Measurements from ENCODE around the gene MCF2L.

DNA sequence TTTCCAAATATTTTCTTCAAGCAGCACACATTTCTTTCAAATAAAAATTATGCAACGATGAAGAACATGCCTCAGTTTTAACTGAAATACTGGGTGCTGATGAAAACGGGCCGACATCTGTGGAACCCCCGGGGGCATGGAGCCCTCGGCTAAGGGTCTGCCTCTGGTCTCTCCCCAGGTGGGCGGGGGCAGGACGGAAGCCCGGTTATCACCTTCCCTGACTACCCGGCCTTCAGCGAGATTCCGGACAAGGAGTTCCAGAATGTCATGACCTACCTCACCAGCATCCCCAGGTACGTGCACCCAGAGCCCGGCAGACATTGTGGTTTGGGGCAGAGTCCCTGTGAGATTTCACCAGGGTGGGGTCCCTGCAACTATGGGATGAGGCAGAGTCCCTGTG lies 55.5 kb downstream of the MCF2L start:
- TF ChIP-seq, protein P1, sequence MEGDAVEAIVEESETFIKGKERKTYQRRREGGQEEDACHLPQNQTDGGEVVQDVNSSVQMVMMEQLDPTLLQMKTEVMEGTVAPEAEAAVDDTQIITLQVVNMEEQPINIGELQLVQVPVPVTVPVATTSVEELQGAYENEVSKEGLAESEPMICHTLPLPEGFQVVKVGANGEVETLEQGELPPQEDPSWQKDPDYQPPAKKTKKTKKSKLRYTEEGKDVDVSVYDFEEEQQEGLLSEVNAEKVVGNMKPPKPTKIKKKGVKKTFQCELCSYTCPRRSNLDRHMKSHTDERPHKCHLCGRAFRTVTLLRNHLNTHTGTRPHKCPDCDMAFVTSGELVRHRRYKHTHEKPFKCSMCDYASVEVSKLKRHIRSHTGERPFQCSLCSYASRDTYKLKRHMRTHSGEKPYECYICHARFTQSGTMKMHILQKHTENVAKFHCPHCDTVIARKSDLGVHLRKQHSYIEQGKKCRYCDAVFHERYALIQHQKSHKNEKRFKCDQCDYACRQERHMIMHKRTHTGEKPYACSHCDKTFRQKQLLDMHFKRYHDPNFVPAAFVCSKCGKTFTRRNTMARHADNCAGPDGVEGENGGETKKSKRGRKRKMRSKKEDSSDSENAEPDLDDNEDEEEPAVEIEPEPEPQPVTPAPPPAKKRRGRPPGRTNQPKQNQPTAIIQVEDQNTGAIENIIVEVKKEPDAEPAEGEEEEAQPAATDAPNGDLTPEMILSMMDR (IDR thresholded peaks at IDR 0.05), result no peak
- no peak for TF ChIP-seq POLR2A (IDR thresholded peaks at IDR 0.05)

Measured in body of pancreas (tissue), 4 donors.